Nephron (organoid): ENCODE data around the gene SND1.
A peak's percentile ranks its signal among the peaks of the same experiment; 100 is the strongest.

ENCODE experiments used
- H3K27ac Mint-ChIP-seq, 3 experiments: 2 replicates each; pipeline ENCODE4 v1.8.0; 2020; ENCODE audit warnings: mixed read lengths in 3 of 3, mild to moderate bottlenecking in 2 of 3, moderate library complexity in 1 of 3
- H3K27me3 Mint-ChIP-seq: 2 replicates; pipeline ENCODE4 v1.8.0; 2021; ENCODE audit warnings: low read depth, mild to moderate bottlenecking, moderate library complexity, mixed read lengths
- H3K36me3 Mint-ChIP-seq: 2 replicates; pipeline ENCODE4 v1.8.0; 2020; ENCODE audit warnings: low read depth, mixed read lengths
- H3K4me1 Mint-ChIP-seq: 2 replicates; pipeline ENCODE4 v1.8.0; 2020; ENCODE audit warnings: mixed read lengths
- H3K4me3 Mint-ChIP-seq, 3 experiments: 2 replicates each; pipeline ENCODE4 v1.8.0; 2020; ENCODE audit warnings: mild to moderate bottlenecking in 3 of 3, mixed read lengths in 3 of 3, moderate library complexity in 2 of 3
- H3K9me3 Mint-ChIP-seq: 2 replicates; pipeline ENCODE4 v1.8.0; 2020; ENCODE audit warnings: mixed read lengths
- TF ChIP-seq, protein P1 (sequence below), 3 experiments: fragments of 200-600 bp; sonication (generic); IDR thresholded peaks; one replicate each; pipeline ENCODE4 v1.5.0; 2021; ENCODE audit warnings: antibody characterized with exemption in 3 of 3; ENCODE audit not compliant: unreplicated experiment in 3 of 3

Gene SND1

GRCh38 chr7:128045766-128046165 is 393.8 kb downstream of the SND1 start:
- Mint-ChIP-seq H3K4me3 (no peak overlapping the region), H3K27ac (no peak overlapping the region), H3K27me3 (no peaks in the 10 kb centered on the region), H3K36me3 (no peaks in the 10 kb centered on the region), H3K4me1 (no peaks in the 10 kb centered on the region), H3K9me3 (no peaks in the 10 kb centered on the region)
- TF ChIP-seq, protein P1, sequence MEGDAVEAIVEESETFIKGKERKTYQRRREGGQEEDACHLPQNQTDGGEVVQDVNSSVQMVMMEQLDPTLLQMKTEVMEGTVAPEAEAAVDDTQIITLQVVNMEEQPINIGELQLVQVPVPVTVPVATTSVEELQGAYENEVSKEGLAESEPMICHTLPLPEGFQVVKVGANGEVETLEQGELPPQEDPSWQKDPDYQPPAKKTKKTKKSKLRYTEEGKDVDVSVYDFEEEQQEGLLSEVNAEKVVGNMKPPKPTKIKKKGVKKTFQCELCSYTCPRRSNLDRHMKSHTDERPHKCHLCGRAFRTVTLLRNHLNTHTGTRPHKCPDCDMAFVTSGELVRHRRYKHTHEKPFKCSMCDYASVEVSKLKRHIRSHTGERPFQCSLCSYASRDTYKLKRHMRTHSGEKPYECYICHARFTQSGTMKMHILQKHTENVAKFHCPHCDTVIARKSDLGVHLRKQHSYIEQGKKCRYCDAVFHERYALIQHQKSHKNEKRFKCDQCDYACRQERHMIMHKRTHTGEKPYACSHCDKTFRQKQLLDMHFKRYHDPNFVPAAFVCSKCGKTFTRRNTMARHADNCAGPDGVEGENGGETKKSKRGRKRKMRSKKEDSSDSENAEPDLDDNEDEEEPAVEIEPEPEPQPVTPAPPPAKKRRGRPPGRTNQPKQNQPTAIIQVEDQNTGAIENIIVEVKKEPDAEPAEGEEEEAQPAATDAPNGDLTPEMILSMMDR (IDR thresholded peaks at IDR 0.05; ENCODE audit: unreplicated experiment in 3 of 3) = no peak

DNA sequence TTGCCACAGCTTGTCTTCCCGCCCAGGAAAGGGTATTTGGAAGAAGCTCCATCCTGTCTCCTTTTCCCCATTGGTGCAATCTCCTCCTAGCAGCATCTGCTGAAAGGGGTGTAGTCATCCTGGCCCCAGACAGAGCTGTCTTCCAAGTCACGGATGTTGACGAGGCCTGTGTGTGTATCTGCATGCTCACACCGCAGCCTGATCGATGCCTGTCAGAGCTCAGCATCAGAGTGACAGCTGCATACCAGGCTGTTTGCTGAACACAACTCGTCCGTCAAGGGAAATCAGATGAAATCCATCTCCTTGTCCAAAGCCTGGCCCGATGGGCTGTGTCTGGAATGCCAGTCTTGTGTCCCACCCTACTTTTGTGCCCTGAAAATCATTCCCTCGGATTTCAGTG is 400.4 kb downstream of the SND1 start:
- Mint-ChIP-seq H3K9me3 (no peaks in the 10 kb centered on the region), H3K27me3 (peaks cover 3% of the 10 kb centered on the region)
- TF ChIP-seq, protein P1 (IDR thresholded peaks at IDR 0.05; ENCODE audit: unreplicated experiment in 3 of 3) = no peak

GRCh38 chr7:128053023-128053422 is 401.0 kb downstream of the SND1 start:
- Mint-ChIP-seq H3K27ac (no peak overlapping the region), H3K36me3 (no peaks in the 10 kb centered on the region), H3K4me3 (no peak overlapping the region), H3K27me3 (peaks cover 3% of the 10 kb centered on the region), H3K4me1 (peaks cover 5% of the 10 kb centered on the region), H3K9me3 (no peaks in the 10 kb centered on the region)
- TF ChIP-seq, protein P1 (IDR thresholded peaks at IDR 0.05; ENCODE audit: unreplicated experiment in 3 of 3) = no peak

More for the DNA sequence above, 400.4 kb downstream of the SND1 start:
- H3K4me3 Mint-ChIP-seq = no peak overlapping the region
- H3K36me3 Mint-ChIP-seq = no peaks in the 10 kb centered on the region
- H3K27ac Mint-ChIP-seq = no peak overlapping the region
- H3K4me1 Mint-ChIP-seq = peaks cover 5% of the 10 kb centered on the region

DNA sequence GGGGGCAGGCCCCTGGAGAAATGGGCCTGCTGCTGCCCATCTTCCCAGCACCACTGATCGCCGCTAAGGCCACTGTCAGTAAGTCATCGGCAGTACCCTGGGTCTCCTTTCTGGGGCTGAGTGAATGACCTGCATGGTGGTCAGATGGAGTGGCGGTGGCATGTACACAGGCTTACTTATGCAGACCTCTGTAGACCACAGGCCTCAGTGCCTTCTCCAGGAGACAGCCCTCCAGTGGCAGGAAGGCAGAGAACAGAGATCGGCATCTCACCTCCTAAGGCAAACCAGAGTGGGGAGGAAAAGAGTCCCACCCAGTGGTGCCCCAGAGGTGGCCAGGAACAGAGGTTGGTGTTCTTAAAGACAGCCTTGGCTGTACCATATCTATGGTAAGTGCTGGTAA is 402.0 kb downstream of the SND1 start:
- no peak overlapping the region for H3K27ac Mint-ChIP-seq
- no peaks in the 10 kb centered on the region for H3K36me3 Mint-ChIP-seq
- H3K9me3 Mint-ChIP-seq = no peaks in the 10 kb centered on the region
- TF ChIP-seq, protein P1 (IDR thresholded peaks at IDR 0.05; ENCODE audit: unreplicated experiment in 3 of 3) = no peak
- H3K27me3 Mint-ChIP-seq = peaks cover 8% of the 10 kb centered on the region
- H3K4me1 Mint-ChIP-seq = peaks cover 5% of the 10 kb centered on the region
- H3K4me3 Mint-ChIP-seq = no peak overlapping the region

- H3K36me3 Mint-ChIP-seq = no peaks in the 10 kb centered on the region
- H3K4me3 Mint-ChIP-seq = no peak overlapping the region
- TF ChIP-seq, protein P1 (IDR thresholded peaks at IDR 0.05; ENCODE audit: unreplicated experiment in 3 of 3) = no peak
- no peaks in the 10 kb centered on the region for H3K9me3 Mint-ChIP-seq
- H3K27me3 Mint-ChIP-seq = peaks cover 8% of the 10 kb centered on the region
- H3K4me1 Mint-ChIP-seq = peaks cover 5% of the 10 kb centered on the region
- H3K27ac Mint-ChIP-seq = peak overlapping the region in 1 of 3 experiments; percentile 5
These were observed 402.5 kb downstream of the SND1 start for GRCh38 chr7:128054511-128054910.

- no peak overlapping the region for H3K27ac Mint-ChIP-seq
- no peaks in the 10 kb centered on the region for H3K9me3 Mint-ChIP-seq
- H3K4me3 Mint-ChIP-seq = no peak overlapping the region
- H3K27me3 Mint-ChIP-seq = peaks cover 8% of the 10 kb centered on the region
- TF ChIP-seq, protein P1 (IDR thresholded peaks at IDR 0.05; ENCODE audit: unreplicated experiment in 3 of 3) = no peak
- no peaks in the 10 kb centered on the region for H3K36me3 Mint-ChIP-seq
- peaks cover 10% of the 10 kb centered on the region for H3K4me1 Mint-ChIP-seq
These were observed 403.6 kb downstream of the SND1 start for GRCh38 chr7:128055637-128056036.
